Pancreas (tissue), 10 donors: ENCODE results near the gene CABP2. TPM values are rescaled to one million over a fixed set of nuclear protein-coding genes. Genes with fewer than 3 reads are reported as not detected.
A peak's percentile ranks its signal among the peaks of the same experiment; 100 is the strongest.

ENCODE experiments used
- ATAC-seq, 4 donors: fragments of 200-7000 bp; cut with Tn5 transposase; one replicate each; pipeline versions ENCODE4 v1.8.0 to v1.9.1; 2020; ENCODE audit warnings: mild to moderate bottlenecking in 4 of 4, moderate library complexity in 4 of 4
- DNase-seq, 6 donors: peaks; one replicate each; pipeline ENCODE4 v3.0.0-alpha.2; 2020
- FAIRE-seq: peaks from 2 replicates; lab custom pipeline; 2012; peaks lifted over from hg19 to GRCh38; lab: Jason Lieb, UNC
- H3K27ac ChIP-seq, 4 donors: fragments of 200-600 bp; sonication (generic); 1 replicate in 3 of 4; 2 replicates in 1 of 4; pipeline versions ENCODE4 v1.5.0 to v1.8.0; 2020
- H3K27me3 ChIP-seq, 4 donors: fragments of 200-600 bp; one replicate each; pipeline ENCODE4 v1.8.0; 2021
- H3K36me3 ChIP-seq, 3 donors: fragments of 200-600 bp; sonication (generic) in 1 of 3; one replicate each; pipeline versions ENCODE4 v1.5.0 to v1.8.0; 2020 to 2021
- H3K4me1 ChIP-seq, 3 donors: fragments of 200-600 bp; one replicate each; pipeline ENCODE4 v1.8.0; 2021
- H3K4me3 ChIP-seq, 4 donors: fragments of 200-600 bp; sonication (generic) in 2 of 4; one replicate each; pipeline versions ENCODE4 v1.5.0 to v1.8.0; 2020 to 2021
- H3K9me3 ChIP-seq, 4 donors: fragments of 200-600 bp; one replicate each; pipeline ENCODE4 v1.8.0; 2021
- WGBS, 2 donors: extraction: QIAGEN DNeasy Blood & Tissue Kit; methylation state at CpG; one replicate each; pipeline ENCODE4 v1.1.7; 2013; 5-methylcytosine and 5-hydroxymethylcytosine counted together
- intact Hi-C, 3 donors: fragments of 100-400 bp; cut with DNase I; formaldehyde crosslinking; loops; one replicate each; pipeline versions ENCODE4 v1.11.1 to v1.14.2; 2022
- polyA plus RNA-seq, 2 donors: library from polyadenylated mRNA; stranded (reverse); fragments of 200-250 nt; gene quantifications; one replicate each; pipeline ENCODE4 v1.2.3, GENCODE V29; 2013
- total RNA-seq, 6 donors: library from RNA; stranded (reverse); fragmentation: NEBNext Ultra II Directional in 4 of 6; extraction: Animal tissue kit (Norgen Biotek cat#: 25700) in 4 of 6; gene quantifications; one replicate each; pipeline versions ENCODE4 v1.2.1 to v1.2.4, GENCODE V29; 2021 to 2023
- TF ChIP-seq, protein P1 (sequence below), 4 donors: fragments of 200-600 bp; sonication (generic) in 3 of 4; IDR thresholded peaks; one replicate each; pipeline versions ENCODE4 v1.5.0 to v1.8.0; 2021; ENCODE audit warnings: antibody characterized with exemption in 4 of 4
- donor health status: healthy with polysubstance abuse.
- donor health status: DM: no; HTN: no; CAD: no; lungs with moderate emphysema.
- donor health status: DM: no; HTN: no; CAD: no.
- donor health status: control.
- donor health status: control.
- donor health status: Bipolar disorder and iron deficiency.
- donor health status: DM: yes; HTN: yes; CAD: no.
- donor health status: DM: no; HTN: no; CAD: no.
- donor health status: DM: no; HTN: no; CAD: no.
- donor health status: DM: yes; HTN: yes; CAD: no.

Gene CABP2
- total and polyA plus RNA-seq, 8 donors, result not detected

DNA sequence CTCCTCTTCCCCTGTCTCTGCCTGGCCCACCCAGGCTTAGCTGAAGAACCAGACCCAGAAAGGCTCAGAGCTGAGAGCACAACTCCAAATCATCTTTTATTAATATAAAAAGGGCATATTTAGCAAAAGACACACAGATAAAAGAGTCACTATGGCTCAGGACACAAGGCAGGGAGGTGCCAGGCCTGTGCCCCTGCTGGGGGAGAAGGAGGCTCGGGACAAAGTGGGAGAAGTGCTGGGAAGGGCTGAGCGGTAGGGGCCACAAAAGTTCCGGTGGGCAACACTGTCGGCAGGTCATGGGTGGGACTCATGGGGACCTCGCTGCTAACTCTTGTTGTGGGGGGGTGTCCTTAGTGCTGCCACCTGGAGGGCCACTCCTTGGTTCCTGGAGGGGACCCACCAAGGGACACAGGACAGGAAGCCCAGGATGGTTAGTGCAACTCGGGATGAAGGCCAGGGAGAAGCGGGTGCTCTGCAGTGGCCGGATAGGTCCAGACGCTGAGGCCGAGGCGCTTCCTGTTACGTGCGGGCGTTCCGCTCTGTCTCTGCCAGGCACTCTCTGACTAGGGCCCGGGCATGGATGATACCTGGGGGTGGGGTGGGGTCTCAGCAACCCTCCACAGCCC is 16.7 kb downstream of the CABP2 start:
- intact Hi-C loops, result loop anchor here in 1 of 3 donors (10.0 kb wide), 1 partner anchor 92 kb away; the partner anchor contains the start of gene CARNS1
- Histone ChIP-seq H3K4me3 (peak overlapping the region; percentile 50 to 86 (median 85)), H3K27me3 (no peaks in the 10 kb centered on the region), H3K9me3 (no peaks in the 10 kb centered on the region), H3K4me1 (peaks cover 0 to 26% (median 12%) of the 10 kb centered on the region in 3 donors), H3K27ac (peak overlapping the region; percentile 95 to 98 (median 96)), H3K36me3 (no peaks in the 10 kb centered on the region)
- FAIRE-seq, result no peak
- TF ChIP-seq, protein P1, sequence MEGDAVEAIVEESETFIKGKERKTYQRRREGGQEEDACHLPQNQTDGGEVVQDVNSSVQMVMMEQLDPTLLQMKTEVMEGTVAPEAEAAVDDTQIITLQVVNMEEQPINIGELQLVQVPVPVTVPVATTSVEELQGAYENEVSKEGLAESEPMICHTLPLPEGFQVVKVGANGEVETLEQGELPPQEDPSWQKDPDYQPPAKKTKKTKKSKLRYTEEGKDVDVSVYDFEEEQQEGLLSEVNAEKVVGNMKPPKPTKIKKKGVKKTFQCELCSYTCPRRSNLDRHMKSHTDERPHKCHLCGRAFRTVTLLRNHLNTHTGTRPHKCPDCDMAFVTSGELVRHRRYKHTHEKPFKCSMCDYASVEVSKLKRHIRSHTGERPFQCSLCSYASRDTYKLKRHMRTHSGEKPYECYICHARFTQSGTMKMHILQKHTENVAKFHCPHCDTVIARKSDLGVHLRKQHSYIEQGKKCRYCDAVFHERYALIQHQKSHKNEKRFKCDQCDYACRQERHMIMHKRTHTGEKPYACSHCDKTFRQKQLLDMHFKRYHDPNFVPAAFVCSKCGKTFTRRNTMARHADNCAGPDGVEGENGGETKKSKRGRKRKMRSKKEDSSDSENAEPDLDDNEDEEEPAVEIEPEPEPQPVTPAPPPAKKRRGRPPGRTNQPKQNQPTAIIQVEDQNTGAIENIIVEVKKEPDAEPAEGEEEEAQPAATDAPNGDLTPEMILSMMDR (IDR thresholded peaks at IDR 0.05), result peak in 1 of 4 donors; percentile 14
- WGBS, 2 donors, result 30 to 51% methylated on average over 13 to 16 of the region's 16 CpGs
- peak; percentile 43 to 84 (median 60) for DNase-seq
- no peak for ATAC-seq

DNA sequence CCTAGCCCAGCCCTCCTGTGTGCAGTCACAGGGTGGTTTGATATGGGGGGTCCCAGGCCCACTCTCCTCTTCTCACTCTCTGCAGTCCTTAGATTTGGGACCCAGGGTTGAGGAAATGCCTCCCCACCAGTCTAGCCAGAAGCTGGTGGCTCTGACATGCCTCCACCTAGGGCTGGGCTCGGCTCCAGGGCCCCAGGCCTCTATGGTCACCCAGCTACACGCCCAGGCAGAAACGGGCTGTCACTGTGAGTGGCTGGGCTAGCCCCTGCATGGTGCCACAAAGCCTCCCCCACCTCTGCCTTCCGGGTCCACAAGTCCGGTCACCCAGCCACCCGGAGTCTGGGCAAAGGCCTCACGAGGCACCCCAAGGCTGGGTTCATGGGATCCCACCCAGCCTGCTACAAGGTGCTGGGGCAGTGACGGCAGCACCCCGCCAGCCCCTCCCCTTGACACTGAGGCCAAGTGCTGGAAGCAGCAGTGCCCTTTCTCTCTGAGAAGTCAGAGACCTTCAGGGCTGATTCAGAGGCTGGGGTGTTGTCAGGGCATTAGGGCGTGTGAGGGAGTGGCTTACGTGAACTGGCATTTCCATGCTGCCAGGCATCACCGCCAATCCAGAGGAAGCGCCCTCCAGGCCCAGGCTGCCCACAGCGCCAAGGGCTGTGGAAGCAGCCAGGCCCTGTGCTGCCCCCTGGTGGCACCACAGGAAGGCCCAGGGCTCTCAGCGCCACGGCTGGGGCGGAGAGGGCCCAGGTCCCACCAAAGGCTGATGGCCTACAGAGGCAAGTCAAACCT is 17.4 kb downstream of the CABP2 start:
- intact Hi-C loops, result loop anchor here in 1 of 3 donors (10.0 kb wide), 1 partner anchor 91 kb away; the partner anchor contains the start of gene CARNS1
- H3K27me3 ChIP-seq, result no peaks in the 10 kb centered on the region
- no peaks in the 10 kb centered on the region for H3K9me3 ChIP-seq
- 3 to 4% methylated on average over 17 of the region's 17 CpGs for WGBS, 2 donors
- FAIRE-seq (no peak), ATAC-seq (peak; percentile 48 to 72 (median 68)), DNase-seq (peak; percentile 95 to 98 (median 96))
- H3K36me3 ChIP-seq, result no peaks in the 10 kb centered on the region
- peak overlapping the region in 3 of 4 donors; percentile 63 to 86 (median 85) for H3K4me3 ChIP-seq
- H3K27ac ChIP-seq, result peak overlapping the region; percentile 95 to 98 (median 96)
- TF ChIP-seq, protein P1 (IDR thresholded peaks at IDR 0.05), result peak; percentile 97 to 99 (median 98)
- peaks cover 0 to 26% (median 12%) of the 10 kb centered on the region in 3 donors for H3K4me1 ChIP-seq

DNA sequence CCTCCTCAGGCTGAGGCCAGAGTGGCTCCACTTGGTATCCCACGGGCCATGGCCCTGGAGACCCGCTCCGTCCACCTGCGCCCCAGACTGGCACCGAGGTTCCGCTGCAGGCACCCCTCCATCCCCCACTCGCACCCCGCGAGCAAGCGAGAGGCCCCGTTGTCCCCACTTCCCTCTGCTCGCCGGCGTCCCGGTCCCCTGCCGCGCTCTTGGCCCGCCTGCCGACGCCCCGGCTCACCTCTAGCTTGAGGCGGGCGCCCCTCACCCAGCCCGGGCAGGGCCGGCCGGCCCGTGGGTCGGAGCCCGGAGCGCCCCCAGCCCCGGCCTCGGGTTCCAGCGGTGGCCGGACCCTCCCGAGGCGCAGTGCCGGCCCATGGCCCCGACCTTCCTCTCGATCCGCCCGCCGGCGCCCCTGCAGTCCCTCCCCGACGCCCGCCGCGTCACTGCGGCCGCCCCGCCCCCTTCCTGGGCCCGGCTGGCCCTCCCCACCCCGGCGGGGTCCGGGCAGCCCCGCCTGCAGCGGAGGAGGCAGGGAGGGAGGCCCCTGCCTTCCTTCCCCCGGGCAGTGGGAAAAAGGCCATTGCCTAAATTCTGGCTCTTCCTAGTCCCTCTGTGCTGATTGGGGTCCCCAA is 18.2 kb downstream of the CABP2 start, which contains the start of gene PITPNM1:
TSS of gene PITPNM1 (minus strand) at position 414 of the 632 bp plus-strand sequence. CDS start 1,183 bp downstream, outside the sequence.
- Histone ChIP-seq H3K4me3 (peak within 1 kb of the TSS; percentile 63 to 86 (median 80)), H3K27me3 (no peaks in the 10 kb centered on the region), H3K9me3 (no peaks in the 10 kb centered on the region), H3K36me3 (no peaks in the 10 kb centered on the region), H3K27ac (peak within 1 kb of the TSS; percentile 95 to 98 (median 96)), H3K4me1 (peaks cover 0 to 26% (median 12%) of the 10 kb centered on the region in 3 donors)
- DNase-seq (peak; percentile 64 to 89 (median 81)), FAIRE-seq (no peak), ATAC-seq (peak; percentile 27 to 40 (median 31))
- TF ChIP-seq, protein P1 (IDR thresholded peaks at IDR 0.05), result no peak
- intact Hi-C loops, result loop anchor here in 1 of 3 donors (10.0 kb wide), 1 partner anchor 90 kb away; the partner anchor contains the start of gene CARNS1
- 1% methylated on average over 36 to 58 of the region's 58 CpGs for WGBS, 2 donors

DNA sequence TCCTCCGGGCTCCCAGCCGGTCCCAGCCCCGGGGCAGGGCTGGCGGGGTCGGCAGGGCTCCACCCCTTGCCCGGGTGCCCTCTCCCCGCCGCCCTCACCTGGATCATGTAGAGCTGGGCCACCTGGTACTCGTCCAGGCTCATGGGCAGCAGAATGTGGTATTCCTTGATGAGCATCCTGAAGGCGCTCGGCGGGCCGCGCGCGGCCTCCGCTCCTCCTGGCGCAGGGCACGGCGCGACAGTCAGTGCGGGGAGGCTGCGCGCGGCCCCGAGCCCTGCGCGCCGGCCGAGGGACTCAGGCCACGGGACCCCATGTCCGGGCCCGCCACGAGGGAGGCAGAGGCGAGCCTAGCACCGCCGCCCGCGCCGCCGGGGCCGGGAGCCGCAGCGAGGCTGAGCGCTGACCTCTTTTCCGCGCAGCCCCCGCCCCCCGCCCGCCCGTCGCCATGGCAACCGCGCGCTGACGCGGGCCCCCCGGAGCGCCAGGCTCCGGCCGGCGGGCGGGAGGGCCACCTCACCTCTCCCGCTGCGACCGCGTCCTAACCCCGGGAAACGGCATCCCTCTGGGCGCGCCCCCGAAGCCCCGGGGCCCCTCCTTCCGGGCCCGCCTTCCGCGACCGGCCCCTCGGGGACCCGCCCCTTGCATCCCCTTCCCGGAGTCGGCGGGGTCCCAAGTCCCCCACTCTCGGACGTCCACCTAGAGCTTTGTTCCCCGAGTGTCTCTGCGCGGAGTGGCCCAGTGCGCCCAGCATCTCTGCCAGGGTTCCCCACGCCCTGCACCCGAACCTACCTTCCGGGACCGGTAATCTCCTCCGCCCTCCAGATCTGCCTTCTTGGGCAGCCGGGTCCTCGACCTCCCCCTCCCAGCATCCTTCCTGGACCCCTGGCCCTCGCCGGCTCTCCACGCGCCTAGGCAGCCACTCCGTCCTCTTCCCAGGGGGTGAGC is 19.0 kb downstream of the CABP2 start:
- intact Hi-C loops, result loop anchor here in 1 of 3 donors (10.0 kb wide), 1 partner anchor 89 kb away; the partner anchor contains the start of gene CARNS1
- Histone ChIP-seq H3K27me3 (no peaks in the 10 kb centered on the region), H3K27ac (peak overlapping the region; percentile 95 to 98 (median 96)), H3K36me3 (no peaks in the 10 kb centered on the region), H3K4me1 (peaks cover 0 to 26% (median 12%) of the 10 kb centered on the region in 3 donors), H3K9me3 (no peaks in the 10 kb centered on the region), H3K4me3 (peak overlapping the region; percentile 63 to 86 (median 80))
- 2% methylated on average over 38 to 101 of the region's 101 CpGs for WGBS, 2 donors
- ATAC-seq (no peak), FAIRE-seq (no peak), DNase-seq (peak in 5 of 6 donors; percentile 43 to 90 (median 70))
- TF ChIP-seq, protein P1 (IDR thresholded peaks at IDR 0.05), result no peak
